Measurements from ENCODE around the gene MLANA.

Gene MLANA, protein sequence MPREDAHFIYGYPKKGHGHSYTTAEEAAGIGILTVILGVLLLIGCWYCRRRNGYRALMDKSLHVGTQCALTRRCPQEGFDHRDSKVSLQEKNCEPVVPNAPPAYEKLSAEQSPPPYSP

DNA sequence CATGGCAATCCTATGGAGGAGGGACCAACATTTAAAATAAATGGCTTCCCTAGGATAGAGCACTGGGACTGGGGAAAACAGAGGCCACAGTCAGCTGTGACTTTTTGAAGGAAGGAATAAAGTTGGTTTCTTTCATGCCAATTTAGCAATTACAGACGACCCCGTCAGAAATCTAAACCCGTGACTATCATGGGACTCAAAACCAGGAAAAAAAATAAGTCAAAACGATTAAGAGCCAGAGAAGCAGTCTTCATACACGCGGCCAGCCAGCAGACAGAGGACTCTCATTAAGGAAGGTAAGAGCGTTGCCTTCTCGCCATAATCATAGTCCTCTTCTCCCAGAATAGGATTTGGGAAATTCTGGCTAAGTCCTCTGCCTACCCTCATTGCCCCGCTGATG lies at the start of gene MLANA:
Gene MLANA, plus strand, starts transcription at position 249 of the 400 bp plus-strand sequence. CDS start 1,586 bp downstream, outside the sequence.
- DNase-seq (ENCODE audit: low spot score), result no peak

DNA sequence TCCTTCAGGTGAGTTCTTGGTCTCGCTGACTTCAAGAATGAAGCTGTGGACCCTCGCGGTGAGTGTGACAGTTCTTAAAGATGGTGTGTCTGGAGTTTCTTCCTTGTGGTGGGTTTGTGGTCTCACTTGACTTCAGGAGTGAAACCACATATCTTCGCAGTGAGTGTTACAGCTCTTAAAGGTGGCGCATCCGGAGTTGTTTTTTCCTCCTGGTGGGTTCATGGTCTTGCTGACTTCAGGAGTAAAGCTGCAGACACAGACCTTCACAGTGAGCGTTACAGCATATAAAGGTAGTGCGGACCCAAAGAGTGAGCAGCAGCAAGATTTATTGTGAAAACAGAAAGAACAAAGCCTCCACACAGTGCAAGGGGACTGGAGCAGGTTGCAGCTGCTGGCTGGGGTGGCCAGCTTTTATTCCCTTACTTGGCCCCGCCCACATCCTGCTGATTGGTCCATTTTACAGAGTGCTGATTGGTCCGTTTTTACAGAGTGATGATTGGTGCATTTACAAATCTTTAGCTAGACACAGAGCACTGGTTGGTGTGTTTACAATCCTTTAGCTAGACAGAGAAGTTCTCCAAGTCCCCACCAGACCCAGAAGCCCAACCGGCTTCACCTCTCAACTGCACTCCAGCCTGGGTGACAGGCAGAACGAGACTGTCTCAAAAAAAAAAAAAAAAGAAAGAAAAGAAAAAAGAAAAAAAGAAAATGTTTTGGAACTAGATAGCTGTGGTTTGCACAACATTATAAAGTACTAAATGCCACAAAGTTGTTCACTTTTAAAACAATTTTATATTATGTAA lies 48.7 kb upstream of the MLANA start:
- DNase-seq (ENCODE audit: low spot score), result no peak

DNA sequence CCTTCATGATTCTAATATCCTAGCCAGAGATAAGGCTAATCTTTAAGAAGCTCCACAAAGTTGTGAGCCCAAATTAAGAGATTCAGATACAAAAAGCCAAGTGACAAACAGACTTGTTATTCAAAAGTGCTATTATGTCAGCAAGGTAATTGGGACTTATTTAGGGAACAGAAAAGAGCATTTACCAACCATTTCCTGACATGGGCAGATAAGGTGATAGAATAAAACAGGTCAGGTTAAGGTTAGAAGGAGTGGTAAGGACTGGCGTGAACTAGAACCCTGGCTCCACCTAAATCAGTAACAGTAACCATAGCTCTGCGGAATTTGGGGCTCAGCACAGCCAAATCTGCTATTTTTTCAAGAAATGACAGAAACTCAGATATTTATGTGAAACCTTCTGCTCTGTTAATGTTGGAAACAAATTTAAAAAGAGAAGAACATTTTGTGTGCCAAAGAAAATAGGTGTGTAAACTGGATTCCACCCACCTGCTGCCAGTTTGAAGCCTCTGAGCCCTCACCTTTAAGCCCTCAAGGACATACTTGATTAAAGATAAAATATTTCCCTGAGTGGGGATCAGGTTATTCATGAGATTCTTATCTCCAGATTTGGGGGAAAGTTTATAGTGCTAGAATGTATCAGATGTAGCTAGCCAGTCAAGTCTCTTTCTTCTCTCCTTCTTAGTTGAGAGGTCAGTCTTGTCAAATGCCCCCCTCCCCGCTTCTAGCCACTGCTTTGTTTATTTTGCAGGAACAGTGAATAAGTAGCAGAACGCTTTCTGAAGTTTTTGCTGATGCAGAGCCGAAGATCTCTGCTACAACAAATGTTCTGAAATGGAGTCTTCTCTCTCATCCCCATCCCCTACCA lies 47.5 kb upstream of the MLANA start:
- no peak for DNase-seq (ENCODE audit: low spot score)

DNA sequence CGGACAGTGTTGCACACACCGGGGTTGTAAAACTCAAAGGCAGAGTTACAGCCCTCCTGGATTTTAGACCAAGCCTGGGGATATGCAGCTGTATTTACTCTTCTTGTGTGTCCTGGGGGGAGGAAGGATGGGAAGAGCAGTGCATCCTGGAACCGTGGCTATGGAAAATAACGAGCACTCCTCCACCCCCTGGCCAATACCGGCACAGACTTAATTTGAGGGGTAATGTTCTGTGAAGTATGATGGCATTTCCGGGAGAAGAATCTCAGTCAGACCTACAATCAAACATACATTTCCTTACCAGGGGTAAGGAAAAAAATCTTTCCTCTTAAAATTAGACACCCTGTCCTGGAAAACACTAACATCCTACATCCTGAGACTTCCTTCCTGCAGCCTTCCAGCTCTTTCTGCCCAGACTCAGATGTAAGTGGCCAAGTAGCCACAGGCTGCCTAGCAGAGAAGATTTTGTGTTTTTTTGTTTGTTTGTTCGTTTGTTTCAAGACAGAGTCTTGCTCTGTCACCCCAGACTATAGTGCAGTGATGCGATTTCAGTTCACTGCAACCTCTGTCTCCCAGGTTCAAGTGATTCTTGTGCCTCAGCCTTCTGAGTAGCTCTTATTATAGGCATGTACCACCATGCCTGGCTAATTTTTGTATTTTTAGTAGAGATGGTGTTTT lies 46.8 kb upstream of the MLANA start:
- DNase-seq (ENCODE audit: low spot score), result peak; percentile 14

DNA sequence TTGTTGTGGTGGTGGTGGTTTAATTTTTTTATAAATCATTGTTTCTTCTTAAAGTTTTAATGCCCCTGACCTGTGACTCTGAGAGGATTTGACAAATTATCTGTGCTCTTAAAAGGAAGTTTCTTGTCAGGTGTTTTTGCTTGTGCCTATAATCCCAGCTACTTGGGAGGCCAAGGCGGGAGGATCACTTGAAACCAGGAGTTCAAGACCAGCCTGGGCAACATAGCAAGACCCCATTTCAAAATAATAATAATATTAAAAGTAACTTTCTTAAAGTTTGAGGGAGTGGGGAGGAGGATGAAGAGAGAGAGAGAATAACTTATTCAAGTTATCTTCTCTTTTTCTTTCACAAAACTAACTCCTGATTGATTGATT lies 45.5 kb upstream of the MLANA start:
- DNase-seq (ENCODE audit: low spot score), result no peak

DNA sequence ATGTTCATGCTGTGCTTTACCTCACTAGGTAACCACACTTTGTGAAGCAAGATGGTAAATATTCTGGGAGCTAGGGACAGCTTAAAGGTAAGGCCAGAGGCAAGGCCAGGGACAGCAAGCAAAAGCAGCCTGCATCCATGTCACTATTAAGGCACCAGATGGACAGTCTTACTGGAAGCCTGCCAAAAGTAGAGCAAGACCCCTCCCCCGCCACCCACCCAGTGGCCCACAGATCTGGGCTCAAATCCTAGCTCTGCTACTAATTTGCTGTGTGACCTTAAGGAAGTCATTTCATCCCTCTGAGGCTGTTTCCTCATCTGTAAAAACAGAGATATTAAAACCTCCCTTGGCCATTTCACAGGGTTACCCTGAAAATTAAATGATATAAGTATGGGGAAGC lies 44.6 kb upstream of the MLANA start:
- no peak for DNase-seq (ENCODE audit: low spot score)

DNA sequence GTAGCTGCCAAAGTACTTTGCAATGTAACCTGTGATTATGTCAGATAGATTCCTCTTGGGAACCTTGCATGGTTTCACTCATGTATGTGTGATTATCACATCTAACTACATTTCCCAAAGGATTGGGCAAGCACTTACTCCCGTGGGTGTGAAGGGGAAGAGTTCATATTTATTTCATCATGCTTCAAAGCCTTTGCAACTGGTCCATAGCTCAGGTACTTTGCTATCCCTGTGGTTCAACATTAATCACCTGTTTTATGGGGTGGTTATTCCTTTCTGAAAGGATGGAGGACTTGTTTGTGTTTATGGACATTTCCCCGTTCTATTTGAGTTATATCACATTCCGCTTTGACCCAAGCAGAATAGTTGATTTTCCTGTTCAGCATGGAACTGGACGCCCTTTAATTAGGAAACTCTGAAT lies 44.2 kb upstream of the MLANA start:
- DNase-seq (ENCODE audit: low spot score), result no peak

DNA sequence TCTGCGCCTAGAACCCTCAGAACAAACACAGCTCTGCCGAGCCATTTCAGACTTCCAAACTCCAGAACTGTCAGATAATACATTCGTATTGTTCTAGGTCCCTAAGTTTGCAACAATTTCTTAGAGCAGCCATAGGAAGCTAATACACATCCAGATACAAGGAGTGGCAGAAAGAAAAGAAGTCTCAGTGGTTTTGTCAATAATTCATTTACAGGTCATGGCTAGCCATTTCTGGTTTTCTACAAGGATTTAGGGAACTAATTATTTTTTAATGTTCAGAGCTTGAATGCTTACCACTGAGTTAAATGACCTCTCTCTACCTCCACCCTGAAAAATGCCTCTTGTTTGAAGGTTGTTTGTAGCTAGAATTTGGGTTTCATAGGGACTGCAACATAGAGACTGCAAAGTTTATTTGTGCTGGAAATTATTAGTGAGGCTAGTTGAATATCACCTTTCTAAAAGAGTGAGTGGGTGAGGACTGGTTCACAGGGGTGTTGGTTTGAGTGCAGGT lies 42.3 kb upstream of the MLANA start:
- DNase-seq (ENCODE audit: low spot score), result no peak

DNA sequence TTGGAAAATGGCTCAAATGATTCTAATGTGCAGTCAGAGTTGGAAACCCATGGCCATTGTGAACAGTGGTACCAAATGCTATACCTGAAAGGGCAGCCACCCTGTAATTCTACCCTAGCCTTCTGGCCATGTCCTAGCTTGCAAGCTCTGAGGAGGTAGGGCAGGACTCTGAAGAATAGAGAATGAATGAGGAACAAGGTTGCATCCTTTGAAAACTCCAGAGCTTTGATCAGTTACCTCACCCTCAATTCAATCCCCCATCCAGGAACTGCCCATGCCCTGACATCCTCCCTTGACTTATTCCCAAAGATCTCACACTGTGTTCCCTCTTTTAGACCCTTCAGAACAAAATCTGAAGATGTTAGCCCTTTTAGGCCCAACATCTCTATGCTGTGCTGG lies 40.0 kb upstream of the MLANA start:
- no peak for DNase-seq (ENCODE audit: low spot score)

DNA sequence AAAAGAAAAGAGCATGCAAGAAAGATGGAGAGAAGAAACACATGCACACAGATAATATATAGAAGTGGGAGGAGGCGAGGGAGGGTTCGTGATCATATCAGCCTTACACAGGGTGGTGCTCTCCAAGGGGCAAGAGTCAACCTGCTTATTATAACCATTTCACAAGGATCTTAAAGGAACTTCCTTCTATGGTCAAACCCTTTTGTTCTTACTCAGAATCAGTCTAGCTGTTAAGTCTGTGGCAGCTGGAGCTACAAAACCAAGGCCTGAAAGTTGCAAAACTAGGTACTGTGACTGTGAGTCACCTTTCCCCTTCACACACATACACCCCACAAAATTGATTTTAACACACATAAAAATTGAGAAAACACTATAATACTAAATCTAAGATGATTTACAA lies 39.2 kb upstream of the MLANA start:
- no peak for DNase-seq (ENCODE audit: low spot score)

DNA sequence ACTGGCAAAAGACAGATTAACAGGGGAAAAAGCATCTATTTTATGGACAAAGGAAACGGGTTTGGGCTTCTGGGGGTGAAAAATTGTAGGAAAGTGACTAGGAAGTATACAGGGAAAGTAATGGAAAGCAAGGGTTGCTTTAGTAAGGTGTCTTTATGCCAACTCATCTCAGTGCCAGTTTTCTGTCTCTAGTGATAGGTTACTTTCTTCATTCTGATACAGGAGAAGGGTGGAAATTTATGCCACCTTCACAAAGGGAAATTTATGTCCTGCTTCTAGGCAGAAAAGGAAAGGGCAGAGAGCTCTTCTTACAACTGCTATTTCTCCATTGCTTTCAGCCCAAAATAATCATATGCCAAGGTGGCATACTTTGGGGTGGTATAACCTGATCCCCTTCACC lies 37.7 kb upstream of the MLANA start:
- no peak for DNase-seq (ENCODE audit: low spot score)

DNA sequence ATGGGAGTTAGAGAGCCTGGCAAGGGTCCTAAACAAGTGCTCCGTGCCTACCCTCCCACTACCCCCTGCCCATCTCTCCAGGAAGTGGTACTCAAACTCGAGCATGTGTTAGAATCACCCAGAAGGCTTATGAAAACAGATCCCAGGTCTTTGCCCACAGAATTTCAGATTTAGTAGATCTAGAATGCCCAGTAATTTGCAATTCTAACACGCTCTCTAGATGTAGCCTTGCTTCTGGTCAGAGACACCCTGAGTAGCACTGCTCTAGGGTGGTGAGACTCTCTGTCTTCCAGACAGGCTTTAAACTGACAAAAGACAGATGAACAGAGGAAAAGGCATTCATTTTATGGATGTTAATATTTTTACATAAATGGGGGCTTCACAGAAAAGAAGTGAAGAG lies 37.1 kb upstream of the MLANA start:
- DNase-seq (ENCODE audit: low spot score), result no peak

DNA sequence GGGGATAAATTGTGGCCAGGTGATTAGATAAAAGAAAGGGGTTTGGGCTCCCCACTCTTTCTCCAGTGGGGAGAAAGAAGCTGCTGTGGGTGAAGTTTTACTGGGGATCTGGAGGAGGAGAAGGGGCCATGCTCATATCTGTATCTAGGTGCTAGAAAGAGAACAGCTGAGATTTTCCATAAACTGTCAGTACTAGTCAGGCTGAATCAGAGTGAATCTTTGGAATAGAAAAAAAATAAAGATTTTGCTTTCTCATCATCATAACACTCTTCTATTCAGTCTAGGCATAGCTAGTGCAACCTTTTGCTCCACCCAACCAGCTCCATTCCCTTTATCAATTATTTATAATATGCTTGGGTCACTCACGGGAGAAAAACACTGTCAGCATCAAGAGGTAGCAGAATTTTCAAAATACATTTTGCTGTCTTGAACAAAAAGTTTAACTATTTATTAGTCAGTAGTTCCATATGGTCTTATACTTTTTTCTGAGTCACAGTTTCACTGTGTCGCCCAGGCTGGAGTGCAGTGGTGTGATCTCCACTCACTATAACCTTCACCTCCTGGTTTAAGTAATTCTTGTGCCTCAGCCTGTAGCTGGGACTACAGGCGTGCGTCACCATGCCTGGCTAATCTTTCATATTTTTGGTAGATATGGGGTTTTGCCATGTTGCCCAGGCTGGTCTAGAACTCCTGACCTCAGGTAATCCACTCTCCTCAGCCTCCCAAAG lies 36.5 kb upstream of the MLANA start:
- DNase-seq (ENCODE audit: low spot score), result no peak

DNA sequence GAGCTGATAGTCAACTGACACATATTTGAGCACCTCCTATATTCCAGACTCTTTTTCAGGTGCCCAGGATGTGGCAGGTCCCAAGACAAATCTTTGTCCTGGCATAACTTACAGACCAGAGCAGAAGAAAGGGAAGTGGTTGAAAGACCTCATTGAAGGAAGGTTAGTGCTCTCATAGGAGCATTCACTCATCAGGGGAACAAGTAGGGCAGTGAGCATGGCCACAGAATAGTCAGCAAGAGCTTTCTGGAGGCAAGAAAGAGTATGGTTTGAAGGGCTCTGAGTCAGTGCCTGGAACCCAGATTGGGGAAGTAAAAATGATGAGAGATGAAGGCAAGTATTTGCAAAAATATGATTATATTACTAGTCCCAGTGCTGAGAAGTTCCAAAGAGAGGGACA lies 32.8 kb upstream of the MLANA start:
- no peak for DNase-seq (ENCODE audit: low spot score)

DNA sequence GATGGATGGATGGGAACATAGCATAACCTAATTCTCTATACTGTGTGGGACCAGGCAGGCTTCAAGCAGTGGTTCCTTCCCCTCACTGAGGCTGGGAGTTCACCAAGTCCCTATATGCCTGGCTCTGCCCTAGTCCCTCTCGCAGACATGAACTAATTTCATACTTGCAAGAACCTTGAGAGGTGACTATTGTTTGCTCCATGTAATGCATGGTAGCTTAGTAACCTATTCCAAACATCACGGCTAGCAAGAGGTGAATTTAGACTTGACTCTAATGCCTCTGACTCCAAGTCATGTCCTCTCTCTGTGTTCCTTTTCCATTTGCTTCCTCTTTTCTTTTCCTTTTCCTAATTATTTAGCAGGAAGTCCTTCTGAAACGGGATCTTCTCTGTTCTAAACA lies 31.9 kb upstream of the MLANA start:
- DNase-seq (ENCODE audit: low spot score), result no peak

DNA sequence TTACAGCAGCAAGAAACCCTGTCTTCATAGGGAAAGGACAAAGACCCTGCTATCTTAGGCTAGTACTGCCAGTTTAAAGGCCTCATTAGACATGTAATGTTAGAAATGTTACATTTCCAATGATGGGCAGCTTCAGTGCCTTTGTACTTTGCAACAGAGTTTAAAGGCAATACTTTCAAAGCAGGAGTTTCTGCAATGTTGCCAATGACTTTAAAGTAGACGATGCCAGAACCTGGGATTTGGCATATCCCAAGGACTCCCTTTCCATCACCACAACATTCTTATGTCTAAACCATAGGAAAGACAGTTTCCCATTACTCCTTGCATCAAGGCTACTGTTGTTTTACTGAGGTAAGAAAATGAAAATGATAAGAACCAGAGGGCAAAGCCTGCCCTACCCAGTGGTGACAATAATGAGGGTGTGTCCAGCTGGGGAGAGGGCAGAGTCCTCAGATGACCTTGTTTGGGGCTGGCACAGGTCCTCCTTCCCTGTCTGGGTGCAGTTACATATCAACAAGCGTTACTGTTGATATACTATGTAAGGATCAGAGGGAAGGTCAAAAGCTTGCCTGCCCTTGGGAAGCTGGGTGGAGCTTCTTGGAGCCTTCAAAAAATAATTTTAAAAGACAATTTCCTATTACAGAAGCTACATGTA lies 27.5 kb upstream of the MLANA start:
- no peak for DNase-seq (ENCODE audit: low spot score)

DNA sequence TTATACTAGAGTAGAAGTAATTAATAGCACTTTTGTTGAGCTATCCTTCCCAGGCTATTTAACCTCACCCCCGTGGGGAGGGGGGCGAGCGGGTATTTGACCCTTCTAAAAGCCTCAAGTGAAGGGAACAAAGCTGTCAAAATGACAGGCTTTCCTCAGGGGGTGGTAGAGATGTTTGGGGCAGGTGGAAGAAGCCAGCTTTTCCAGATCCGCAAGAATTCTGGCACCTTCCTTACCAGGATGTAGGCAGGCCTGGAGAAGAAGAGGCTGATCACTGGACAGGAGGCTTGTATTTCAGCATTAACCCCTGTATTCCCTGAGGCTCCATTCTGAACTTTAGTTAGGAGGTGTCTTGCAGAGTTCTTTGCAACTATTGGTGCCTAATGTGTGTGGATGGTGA lies 26.2 kb upstream of the MLANA start:
- DNase-seq (ENCODE audit: low spot score), result no peak

DNA sequence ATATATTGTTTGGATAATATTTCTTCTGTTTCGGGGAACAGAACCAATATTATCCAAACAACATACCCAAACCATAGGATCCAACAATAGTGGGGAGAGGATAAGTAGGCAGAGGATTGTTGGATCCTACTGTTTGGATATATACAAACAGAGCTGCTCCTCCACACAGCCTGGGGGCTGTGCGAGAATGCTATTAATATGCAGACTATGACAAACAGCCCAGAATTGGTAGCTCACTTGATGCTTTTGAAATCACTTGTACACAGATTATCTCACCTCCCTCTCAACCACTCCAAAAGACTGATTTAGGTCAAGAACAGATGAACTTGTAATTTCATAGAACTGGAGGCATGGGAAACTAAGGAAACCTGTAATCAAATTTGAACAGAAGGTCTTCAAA lies 24.4 kb upstream of the MLANA start:
- no peak for DNase-seq (ENCODE audit: low spot score)

DNA sequence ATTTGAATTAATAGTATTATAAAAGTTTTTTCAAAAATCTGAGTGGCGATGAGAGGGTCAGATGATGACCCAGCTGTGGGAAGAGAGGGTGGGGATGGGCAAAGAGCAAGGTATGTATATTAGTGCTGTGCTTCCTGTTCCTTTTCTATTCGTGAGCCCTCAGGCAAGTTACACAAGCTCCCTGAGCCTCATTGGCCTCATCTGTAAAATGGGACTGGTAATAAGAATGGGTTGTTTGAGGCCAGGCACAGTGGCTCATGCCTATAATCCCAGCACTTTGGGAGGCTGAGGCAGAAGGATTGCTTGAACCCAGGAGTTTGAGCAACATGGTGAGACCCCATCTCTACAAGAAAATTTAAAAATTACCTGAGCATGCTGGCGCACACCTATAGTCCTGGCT lies 24.0 kb upstream of the MLANA start:
- no peak for DNase-seq (ENCODE audit: low spot score)

DNA sequence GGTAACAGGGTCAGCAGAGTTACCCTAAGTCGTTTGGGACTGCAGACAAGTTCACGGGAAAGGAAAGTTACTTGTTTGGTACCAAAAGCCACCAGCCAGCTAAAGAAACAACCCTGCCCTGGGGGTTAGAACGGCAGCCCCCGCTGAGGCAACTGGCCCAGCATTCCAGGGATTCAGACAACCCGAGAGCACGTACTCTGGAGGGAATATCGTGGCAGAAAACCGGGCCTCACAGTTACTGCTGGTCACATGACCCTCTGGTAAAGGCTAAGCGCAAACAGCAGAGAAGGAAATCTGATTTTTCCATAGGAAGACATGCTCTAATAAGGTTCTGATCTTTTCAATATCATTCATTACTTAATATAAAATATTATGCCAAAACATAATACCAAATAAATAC lies 22.5 kb upstream of the MLANA start:
- no peak for DNase-seq (ENCODE audit: low spot score)

Measured in hepatic stellate cell (primary cell).